HCT116 (cell line): ENCODE measurements around the gene HNRNPK. TPM values are rescaled to one million over a fixed set of nuclear protein-coding genes. Genes with fewer than 3 reads are reported as not detected.

ENCODE experiments used
- ATAC-seq: fragments of 200-7000 bp; cut with Tn5 transposase; 2 replicates; pipeline ENCODE4 v1.9.1; 2020; ENCODE audit warnings: mild to moderate bottlenecking, moderate library complexity
- BruUV-seq: library from RNA; stranded (reverse); fragments of 400-500 nt; replicated peaks from 2 replicates; lab custom pipeline; 2021; lab: Mats Ljungman, UMichigan
- CTCF ChIA-PET: fragments of 300-600 bp; sonication (Branson Sonifier 250); formaldehyde crosslinking; loops from one replicate; lab custom pipeline; 2021; ENCODE audit warnings: antibody characterized with exemption; lab: Charles Lee
- POLR2A ChIA-PET: fragments of 300-600, 350-600 bp; sonication (Branson Sonifier 250); formaldehyde crosslinking; loops from one replicate; lab custom pipeline; 2021; ENCODE audit warnings: antibody characterized with exemption; lab: Charles Lee
- RAD21 ChIA-PET, 2 experiments: fragments of 300-600 bp; sonication (Branson Sonifier 250); formaldehyde crosslinking; loops; one replicate each; lab custom pipeline; 2023; ENCODE audit warnings: low total read pairs in 2 of 2; ENCODE audit not compliant: uncharacterized antibody in 2 of 2, unreplicated experiment in 2 of 2, low non-redundant PET in 1 of 2; lab: Charles Lee
- DNase-seq: peaks from one replicate; pipeline ENCODE4 v3.0.0-alpha.2; 2010; ENCODE audit warnings: low read depth, low spot score
- H2AFZ ChIP-seq: fragments of 200-600 bp; shearing (Covaris generic), sonication (generic); 2 replicates; pipeline ENCODE4 v1.6.1; 2017; ENCODE audit warnings: low read depth, mixed run types, mixed read lengths, antibody characterized with exemption, low read length; ENCODE audit not compliant: poor library complexity, severe bottlenecking
- H3K27ac ChIP-seq: 2 replicates; pipeline ENCODE4 v1.5.1; 2012; ENCODE audit warnings: low read depth, low read length
- H3K27me3 ChIP-seq: fragments of 200-600 bp; sonication (generic); 2 replicates; pipeline ENCODE4 v1.6.1; 2016; ENCODE audit warnings: mixed run types, low read length, mixed read lengths; ENCODE audit not compliant: insufficient read depth
- H3K36me3 ChIP-seq, 2 experiments: fragments of 200-500 bp in 1 of 2; fragments of 200-600 bp in 1 of 2; sonication (Bioruptor generic) in 1 of 2; sonication (generic) in 1 of 2; 2 replicates each; pipeline versions ENCODE4 v1.5.1 to v1.6.1; 2014 to 2016; ENCODE audit warnings: low read length in 2 of 2, inconsistent platforms in 1 of 2, mixed read lengths in 1 of 2, mixed run types in 1 of 2; ENCODE audit not compliant: insufficient read depth in 2 of 2, control insufficient read depth in 1 of 2
- H3K4me1 ChIP-seq, 2 experiments: fragments of 200-600 bp in 1 of 2; sonication (generic) in 1 of 2; 2 replicates each; pipeline versions ENCODE4 v1.5.1 to v1.6.1; 2012 to 2017; ENCODE audit warnings: low read length in 2 of 2, inconsistent platforms in 1 of 2, mild to moderate bottlenecking in 1 of 2, mixed read lengths in 1 of 2, mixed run types in 1 of 2, moderate library complexity in 1 of 2; ENCODE audit not compliant: insufficient read depth in 2 of 2, control insufficient read depth in 1 of 2
- H3K4me2 ChIP-seq: fragments of 200-600 bp; sonication (generic); 2 replicates; pipeline ENCODE4 v1.6.1; 2017; ENCODE audit warnings: mixed run types, low read length, mixed read lengths
- H3K4me3 ChIP-seq, 2 experiments: fragments of 200-600 bp in 1 of 2; sonication (generic) in 1 of 2; replicated peaks in 1 of 2; 2 replicates each; pipeline ENCODE4 v1.5.1; 2011 to 2016; ENCODE audit warnings: low read length in 2 of 2, control low read depth in 1 of 2, low read depth in 1 of 2, mild to moderate bottlenecking in 1 of 2, mixed read lengths in 1 of 2, mixed run types in 1 of 2
- H3K79me2 ChIP-seq: fragments of 200-600 bp; sonication (generic); 2 replicates; pipeline ENCODE4 v1.6.1; 2017; ENCODE audit warnings: mild to moderate bottlenecking, mixed run types, low read length, moderate library complexity, mixed read lengths; ENCODE audit not compliant: insufficient read depth
- H3K9ac ChIP-seq: fragments of 200-600 bp; sonication (generic); 2 replicates; pipeline ENCODE4 v1.6.1; 2016; ENCODE audit warnings: low read length, mixed read lengths
- H3K9me2 ChIP-seq: fragments of 200-600 bp; sonication (generic), shearing (Covaris generic); 2 replicates; pipeline ENCODE4 v1.6.1; 2017; ENCODE audit warnings: mixed run types, mild to moderate bottlenecking, moderate library complexity; ENCODE audit not compliant: insufficient read depth
- H3K9me3 ChIP-seq, 2 experiments: fragments of 200-500 bp in 1 of 2; fragments of 200-600 bp in 1 of 2; sonication (Bioruptor generic) in 1 of 2; sonication (generic) in 1 of 2; 2 replicates each; pipeline ENCODE4 v1.6.1; 2014 to 2017; ENCODE audit warnings: low read length in 2 of 2, mixed read lengths in 2 of 2, inconsistent platforms in 1 of 2, low read depth in 1 of 2, mild to moderate bottlenecking in 1 of 2, mixed run types in 1 of 2, moderate library complexity in 1 of 2; ENCODE audit not compliant: control insufficient read depth in 1 of 2, insufficient read depth in 1 of 2
- H4K20me1 ChIP-seq: fragments of 200-600 bp; sonication (generic), shearing (Covaris generic); 2 replicates; pipeline ENCODE4 v1.6.1; 2017; ENCODE audit warnings: mixed run types, mild to moderate bottlenecking, moderate library complexity; ENCODE audit not compliant: insufficient read depth
- ATF3 ChIP-seq: IDR thresholded peaks from 2 replicates; pipeline ENCODE4 v1.6.1; 2012
- CEBPB ChIP-seq: IDR thresholded peaks from 2 replicates; pipeline ENCODE4 v1.6.1; 2012; ENCODE audit warnings: low read depth
- CTCF ChIP-seq, 3 experiments: fragments of 200-600 bp in 1 of 3; sonication (generic) in 1 of 3; IDR thresholded peaks in 2 of 3; conservative IDR thresholded peaks in 1 of 3; 2 replicates each; pipeline ENCODE4 v1.5.1; 2012 to 2017; ENCODE audit warnings: low read depth in 2 of 3, low read length in 2 of 3, antibody characterized with exemption in 1 of 3, borderline replicate concordance in 1 of 3, control low read depth in 1 of 3, mild to moderate bottlenecking in 1 of 3, mixed read lengths in 1 of 3, mixed run types in 1 of 3, moderate library complexity in 1 of 3; ENCODE audit not compliant: insufficient read depth in 1 of 3
- EGR1 ChIP-seq: IDR thresholded peaks from 2 replicates; pipeline ENCODE4 v1.6.1; 2012; ENCODE audit warnings: low read depth
- ELF1 ChIP-seq: IDR thresholded peaks from 2 replicates; pipeline ENCODE4 v1.6.1; 2012; ENCODE audit warnings: low read depth, borderline replicate concordance
- EZH2 ChIP-seq: fragments of 200-600 bp; sonication (generic); IDR thresholded peaks from 2 replicates; pipeline ENCODE4 v1.6.1; 2017; ENCODE audit warnings: antibody characterized with exemption, mixed run types
- EZH2phosphoT487 ChIP-seq: fragments of 200-600 bp; IDR thresholded peaks from 2 replicates; pipeline ENCODE4 v1.6.1; 2018; ENCODE audit warnings: antibody characterized with exemption, borderline replicate concordance
- FOSL1 ChIP-seq: IDR thresholded peaks from 2 replicates; pipeline ENCODE4 v1.6.1; 2012; ENCODE audit warnings: low read depth
- MAX ChIP-seq: IDR thresholded peaks from 2 replicates; pipeline ENCODE4 v1.6.1; 2012
- POLR2A ChIP-seq: IDR thresholded peaks from 2 replicates; pipeline ENCODE4 v1.7.0; 2011; ENCODE audit warnings: borderline replicate concordance; ENCODE audit not compliant: insufficient read depth, insufficient read length; ENCODE audit errors: extremely low read depth
- POLR2AphosphoS5 ChIP-seq: IDR thresholded peaks from 2 replicates; pipeline ENCODE4 v1.6.1; 2011; ENCODE audit warnings: mild to moderate bottlenecking, low read depth, low read length, moderate library complexity
- RAD21 ChIP-seq: IDR thresholded peaks from 2 replicates; pipeline ENCODE4 v1.6.1; 2012; ENCODE audit warnings: low read depth, mild to moderate bottlenecking
- REST ChIP-seq: IDR thresholded peaks from 2 replicates; pipeline ENCODE4 v1.6.1; 2012; ENCODE audit warnings: low read depth
- SIN3A ChIP-seq: IDR thresholded peaks from 2 replicates; pipeline ENCODE4 v1.6.1; 2012; ENCODE audit warnings: low read depth
- SP1 ChIP-seq: IDR thresholded peaks from 2 replicates; pipeline ENCODE4 v1.6.1; 2012; ENCODE audit warnings: low read depth
- SRF ChIP-seq: IDR thresholded peaks from 2 replicates; pipeline ENCODE4 v1.6.1; 2012; ENCODE audit warnings: low read depth
- TCF7L2 ChIP-seq: IDR thresholded peaks from 2 replicates; pipeline ENCODE4 v1.7.0; 2011; ENCODE audit warnings: borderline replicate concordance, inconsistent platforms; ENCODE audit not compliant: insufficient read depth, insufficient read length; ENCODE audit errors: extremely low read depth
- YY1 ChIP-seq: IDR thresholded peaks from 2 replicates; pipeline ENCODE4 v1.6.1; 2011; ENCODE audit warnings: low read length, low read depth, moderate library complexity, mild to moderate bottlenecking; ENCODE audit not compliant: insufficient replicate concordance; ENCODE audit errors: extremely low read depth
- ZBTB33 ChIP-seq: IDR thresholded peaks from 2 replicates; pipeline ENCODE4 v1.6.1; 2011; ENCODE audit warnings: mild to moderate bottlenecking, low read length, moderate library complexity; ENCODE audit not compliant: insufficient replicate concordance; ENCODE audit errors: extremely low read depth
- ZNF274 ChIP-seq: fragments of 200-500 bp; sonication (Bioruptor generic); IDR thresholded peaks from 2 replicates; pipeline ENCODE4 v1.6.1; 2014; ENCODE audit warnings: mild to moderate bottlenecking, low read depth, low read length, inconsistent platforms
- intact Hi-C: fragments of 100-400 bp; cut with micrococcal nuclease; formaldehyde crosslinking; loops from 2 replicates; pipeline ENCODE4 v1.10.0; 2022
- total RNA-seq: library from RNA; stranded (reverse); gene quantifications from one replicate; pipeline ENCODE4 v1.2.1, GENCODE V29; 2021; ENCODE audit not compliant: unreplicated experiment

HNRNPK gene
- total RNA-seq, 1 experiment from 2014 or later, result 624 TPM

GRCh38 chr9:83988411-83988810, 8.4 kb upstream of the HNRNPK start:
- ChIA-PET RAD21 (no interaction called here), CTCF (no interaction called here), POLR2A (no interaction called here)
- Histone ChIP-seq H3K36me3 (0 out of 4 replicates have a peak, but pooled peaks cover 0 to 8% of the 10 kb centered on the region in 2 experiments), H3K4me2 (no peak overlapping the region), H3K9me2 (no peaks in the 10 kb centered on the region), H3K79me2 (peaks cover 82% of the 10 kb centered on the region), H3K4me3 (no peak overlapping the region), H3K9me3 (no peaks in the 10 kb centered on the region), H3K9ac (no peak overlapping the region), H4K20me1 (no peaks in the 10 kb centered on the region), H3K4me1 (peaks cover 28 to 46% of the 10 kb centered on the region in 2 experiments), H2AFZ (no peak overlapping the region), H3K27me3 (no peaks in the 10 kb centered on the region), H3K27ac (no peak overlapping the region)
- DNase-seq (no peak), ATAC-seq (no peak)
- intact Hi-C loops, result no loop called here
- no TSS peak for BruUV-seq
- no peak for TF ChIP-seq SP1
- TF ChIP-seq SIN3A, result no peak
- TF ChIP-seq EZH2phosphoT487, result no peak
- TF ChIP-seq FOSL1, result no peak
- TF ChIP-seq MAX, result no peak
- no peak for TF ChIP-seq ATF3
- TF ChIP-seq CEBPB, result no peak
- TF ChIP-seq TCF7L2, result no peak
- TF ChIP-seq ZBTB33, result no peak
- no peak for TF ChIP-seq SRF
- no peak for TF ChIP-seq RAD21
- no peak for TF ChIP-seq POLR2AphosphoS5
- TF ChIP-seq YY1, result no peak
- TF ChIP-seq EZH2, result no peak
- TF ChIP-seq CTCF (IDR thresholded peaks at IDR 0.05 in 2 of 3, conservative IDR thresholded peaks at IDR 0.05 in 1 of 3; ENCODE audit: borderline replicate concordance in 1 of 3, insufficient read depth in 1 of 3, low read depth in 2 of 3, low read length in 2 of 3), result no peak
- no peak for TF ChIP-seq POLR2A
- TF ChIP-seq ZNF274, result no peak
- no peak for TF ChIP-seq ELF1
- TF ChIP-seq EGR1, result no peak
- TF ChIP-seq REST, result no peak
